Pancreas (tissue), 10 donors: Measurements from ENCODE around the gene TTC7B. TPM values are rescaled to one million over a fixed set of nuclear protein-coding genes. Genes with fewer than 3 reads are reported as not detected.

Experiments
- ATAC-seq, 4 donors: fragments of 200-7000 bp; cut with Tn5 transposase; one replicate each; pipeline versions ENCODE4 v1.8.0 to v1.9.1; 2020; ENCODE audit warnings: mild to moderate bottlenecking in 4 of 4, moderate library complexity in 4 of 4
- DNase-seq, 6 donors: peaks; one replicate each; pipeline ENCODE4 v3.0.0-alpha.2; 2020
- FAIRE-seq: peaks from 2 replicates; lab custom pipeline; 2012; peaks lifted over from hg19 to GRCh38; lab: Jason Lieb, UNC
- H3K27ac ChIP-seq, 4 donors: fragments of 200-600 bp; sonication (generic); 1 replicate in 3 of 4; 2 replicates in 1 of 4; pipeline versions ENCODE4 v1.5.0 to v1.8.0; 2020
- H3K27me3 ChIP-seq, 4 donors: fragments of 200-600 bp; one replicate each; pipeline ENCODE4 v1.8.0; 2021
- H3K36me3 ChIP-seq, 3 donors: fragments of 200-600 bp; sonication (generic) in 1 of 3; one replicate each; pipeline versions ENCODE4 v1.5.0 to v1.8.0; 2020 to 2021
- H3K4me1 ChIP-seq, 3 donors: fragments of 200-600 bp; one replicate each; pipeline ENCODE4 v1.8.0; 2021
- H3K4me3 ChIP-seq, 4 donors: fragments of 200-600 bp; sonication (generic) in 2 of 4; one replicate each; pipeline versions ENCODE4 v1.5.0 to v1.8.0; 2020 to 2021
- H3K9me3 ChIP-seq, 4 donors: fragments of 200-600 bp; one replicate each; pipeline ENCODE4 v1.8.0; 2021
- WGBS, 2 donors: extraction: QIAGEN DNeasy Blood & Tissue Kit; methylation state at CpG; one replicate each; pipeline ENCODE4 v1.1.7; 2013; 5-methylcytosine and 5-hydroxymethylcytosine counted together
- intact Hi-C, 3 donors: fragments of 100-400 bp; cut with DNase I; formaldehyde crosslinking; loops; one replicate each; pipeline versions ENCODE4 v1.11.1 to v1.14.2; 2022
- polyA plus RNA-seq, 2 donors: library from polyadenylated mRNA; stranded (reverse); fragments of 200-250 nt; gene quantifications; one replicate each; pipeline ENCODE4 v1.2.3, GENCODE V29; 2013
- total RNA-seq, 6 donors: library from RNA; stranded (reverse); fragmentation: NEBNext Ultra II Directional in 4 of 6; extraction: Animal tissue kit (Norgen Biotek cat#: 25700) in 4 of 6; gene quantifications; one replicate each; pipeline versions ENCODE4 v1.2.1 to v1.2.4, GENCODE V29; 2021 to 2023
- TF ChIP-seq, protein P1 (sequence below), 4 donors: fragments of 200-600 bp; sonication (generic) in 3 of 4; IDR thresholded peaks; one replicate each; pipeline versions ENCODE4 v1.5.0 to v1.8.0; 2021; ENCODE audit warnings: antibody characterized with exemption in 4 of 4
- donor health status: healthy with polysubstance abuse.
- donor health status: DM: no; HTN: no; CAD: no; lungs with moderate emphysema.
- donor health status: DM: no; HTN: no; CAD: no.
- donor health status: control.
- donor health status: control.
- donor health status: Bipolar disorder and iron deficiency.
- donor health status: DM: yes; HTN: yes; CAD: no.
- donor health status: DM: no; HTN: no; CAD: no.
- donor health status: DM: no; HTN: no; CAD: no.
- donor health status: DM: yes; HTN: yes; CAD: no.

Gene TTC7B
- total and polyA plus RNA-seq, 8 donors: 8.9 to 39.6 (median 29.6) TPM

DNA sequence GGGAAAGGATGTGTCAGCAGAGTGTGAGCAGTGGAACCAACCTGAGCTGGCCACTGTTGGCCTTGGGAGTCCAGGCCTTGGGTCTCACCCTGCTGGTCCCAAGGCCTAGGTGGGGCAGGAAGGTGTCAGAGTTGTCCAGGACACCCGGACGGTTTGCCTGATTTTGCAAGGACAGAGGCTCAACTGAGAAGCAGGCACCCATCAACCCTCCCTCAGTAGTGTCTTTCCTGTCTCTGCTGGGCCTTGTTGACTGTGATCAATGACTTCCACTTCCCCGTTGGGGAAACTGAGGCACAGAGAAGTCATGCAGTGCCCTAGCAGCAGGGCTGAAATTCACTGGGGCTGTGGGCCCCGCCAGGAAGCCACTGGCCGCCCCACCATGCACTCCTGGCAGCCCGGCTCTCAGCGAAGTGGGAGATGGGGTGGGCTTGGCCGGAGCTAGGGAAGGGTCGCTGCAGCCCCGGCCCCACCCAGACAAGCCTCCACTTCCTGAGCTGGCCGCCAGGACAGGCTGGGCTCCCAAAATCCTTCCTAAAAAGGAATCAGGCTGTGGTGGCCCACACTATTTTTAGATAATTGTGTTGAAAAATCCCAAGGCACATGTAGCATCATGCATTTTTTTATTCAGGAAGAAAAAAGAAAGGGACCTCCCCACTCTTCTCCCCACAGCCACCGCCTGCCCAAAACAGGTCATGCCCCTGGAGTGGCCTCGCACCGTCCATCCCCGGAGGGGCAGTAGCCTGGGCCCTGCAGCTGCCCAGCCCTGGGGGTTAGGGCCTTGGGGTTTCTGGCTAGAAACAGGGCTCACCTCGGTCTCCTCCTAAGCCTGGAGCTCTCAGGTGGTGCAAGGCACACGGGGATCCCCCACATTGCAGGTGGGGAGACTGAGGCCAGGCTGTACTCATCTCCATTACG lies 292.0 kb downstream of the TTC7B start:
- WGBS, 2 donors: 78 to 86% methylated on average over 18 of the region's 18 CpGs
- Histone ChIP-seq H3K36me3 (no peaks in the 10 kb centered on the region), H3K27ac (no peak overlapping the region), H3K4me1 (no peaks in the 10 kb centered on the region), H3K9me3 (no peaks in the 10 kb centered on the region), H3K27me3 (no peaks in the 10 kb centered on the region), H3K4me3 (no peak overlapping the region)
- FAIRE-seq (no peak), ATAC-seq (no peak), DNase-seq (peak in 1 of 6 donors; percentile 40)
- intact Hi-C loops: loop anchor here in 1 of 3 donors (10.0 kb wide), 1 partner anchor 119 kb away; no protein-coding TSS in a partner anchor
- TF ChIP-seq, protein P1, sequence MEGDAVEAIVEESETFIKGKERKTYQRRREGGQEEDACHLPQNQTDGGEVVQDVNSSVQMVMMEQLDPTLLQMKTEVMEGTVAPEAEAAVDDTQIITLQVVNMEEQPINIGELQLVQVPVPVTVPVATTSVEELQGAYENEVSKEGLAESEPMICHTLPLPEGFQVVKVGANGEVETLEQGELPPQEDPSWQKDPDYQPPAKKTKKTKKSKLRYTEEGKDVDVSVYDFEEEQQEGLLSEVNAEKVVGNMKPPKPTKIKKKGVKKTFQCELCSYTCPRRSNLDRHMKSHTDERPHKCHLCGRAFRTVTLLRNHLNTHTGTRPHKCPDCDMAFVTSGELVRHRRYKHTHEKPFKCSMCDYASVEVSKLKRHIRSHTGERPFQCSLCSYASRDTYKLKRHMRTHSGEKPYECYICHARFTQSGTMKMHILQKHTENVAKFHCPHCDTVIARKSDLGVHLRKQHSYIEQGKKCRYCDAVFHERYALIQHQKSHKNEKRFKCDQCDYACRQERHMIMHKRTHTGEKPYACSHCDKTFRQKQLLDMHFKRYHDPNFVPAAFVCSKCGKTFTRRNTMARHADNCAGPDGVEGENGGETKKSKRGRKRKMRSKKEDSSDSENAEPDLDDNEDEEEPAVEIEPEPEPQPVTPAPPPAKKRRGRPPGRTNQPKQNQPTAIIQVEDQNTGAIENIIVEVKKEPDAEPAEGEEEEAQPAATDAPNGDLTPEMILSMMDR (IDR thresholded peaks at IDR 0.05): no peak

DNA sequence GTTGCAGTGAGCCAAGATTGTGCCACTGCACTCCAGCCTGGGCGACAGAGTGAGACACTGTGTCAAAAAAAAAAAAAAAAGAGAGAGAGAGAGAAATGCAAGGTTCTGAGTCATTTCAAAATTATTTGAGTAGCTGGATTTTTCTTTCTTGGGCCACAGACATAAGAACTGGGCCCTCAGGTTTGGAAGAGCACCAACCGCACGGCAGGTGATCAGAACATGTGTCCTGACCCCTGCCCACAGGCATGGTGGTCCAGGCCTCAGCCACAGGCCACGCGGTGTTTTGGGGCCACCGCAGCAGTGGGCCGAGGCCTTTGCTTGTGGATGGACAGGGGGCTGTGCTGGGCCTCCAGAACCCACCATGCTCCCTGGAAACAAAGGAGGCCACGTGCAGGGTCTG lies 292.7 kb downstream of the TTC7B start:
- DNase-seq (no peak), FAIRE-seq (no peak), ATAC-seq (no peak)
- Histone ChIP-seq H3K27ac (no peak overlapping the region), H3K4me3 (no peak overlapping the region), H3K36me3 (no peaks in the 10 kb centered on the region), H3K9me3 (no peaks in the 10 kb centered on the region), H3K4me1 (no peaks in the 10 kb centered on the region), H3K27me3 (no peaks in the 10 kb centered on the region)
- intact Hi-C loops: loop anchor here in 1 of 3 donors (10.0 kb wide), 1 partner anchor 119 kb away; no protein-coding TSS in a partner anchor
- TF ChIP-seq, protein P1 (IDR thresholded peaks at IDR 0.05): no peak
- 81 to 95% methylated on average over 7 to 8 of the region's 8 CpGs for WGBS, 2 donors

DNA sequence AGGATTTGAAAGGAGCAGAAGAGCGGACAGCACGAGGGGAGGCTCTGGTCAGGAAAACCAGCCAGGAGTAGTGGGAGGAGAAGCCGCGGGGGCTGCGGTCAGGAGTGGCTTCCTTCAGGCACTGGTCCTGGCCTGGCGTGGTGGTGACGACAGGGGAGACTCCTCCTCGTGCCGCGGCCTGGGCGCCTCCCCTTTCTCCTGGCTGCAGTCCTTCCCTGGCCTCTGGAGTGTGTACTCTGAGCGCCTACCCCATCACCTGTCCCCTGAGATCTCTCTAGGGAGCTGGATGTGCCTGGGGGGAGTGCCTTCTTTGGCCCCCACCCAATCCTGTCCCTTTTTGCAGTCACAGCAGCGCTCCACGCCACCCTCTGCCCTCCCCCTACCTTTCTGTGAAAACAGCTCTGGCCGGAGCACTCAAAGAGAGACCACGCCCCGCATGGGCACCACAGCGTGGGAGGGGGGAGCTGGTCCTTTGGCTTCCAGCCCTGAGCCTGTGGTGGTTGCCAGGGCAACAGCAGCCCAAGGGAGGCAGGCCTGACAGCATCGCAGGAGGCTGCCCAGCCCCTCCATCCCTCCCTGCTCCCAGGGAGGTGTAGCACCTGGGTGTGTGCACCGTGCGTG lies 293.5 kb downstream of the TTC7B start:
- DNase-seq: peak in 2 of 6 donors; percentile 70 to 79
- peak; percentile 46 to 82 (median 64) for ATAC-seq
- intact Hi-C loops: loop anchor here in 1 of 3 donors (10.0 kb wide), 1 partner anchor 118 kb away; no protein-coding TSS in a partner anchor

DNA sequence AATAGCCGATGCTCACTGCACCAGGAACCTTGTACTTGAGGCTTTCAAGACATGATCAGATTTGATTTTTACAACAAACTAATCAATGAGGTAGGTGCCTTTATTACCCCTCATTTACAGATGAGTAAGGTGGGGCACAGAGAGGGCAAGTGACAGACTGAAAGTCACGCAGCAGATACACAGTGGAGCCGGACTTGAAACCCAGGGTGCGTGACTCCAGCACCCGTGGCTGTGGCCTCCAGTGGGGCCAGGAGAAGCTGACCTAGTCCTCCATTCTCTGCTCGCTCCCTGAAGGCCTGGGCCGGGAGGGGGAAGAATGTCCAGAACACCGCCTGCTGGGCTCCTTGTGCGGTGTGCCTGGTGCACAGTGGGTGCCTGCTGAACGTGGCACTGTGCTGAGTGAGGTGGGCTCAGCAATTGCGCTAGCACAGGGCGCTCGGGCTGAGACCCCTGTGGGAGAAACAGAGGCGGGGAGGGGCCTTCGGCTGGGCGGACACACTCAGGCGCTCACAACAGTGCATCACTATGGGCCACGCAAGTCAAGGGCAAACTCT lies 294.2 kb downstream of the TTC7B start:
- H3K4me1 ChIP-seq: no peaks in the 10 kb centered on the region
- TF ChIP-seq, protein P1 (IDR thresholded peaks at IDR 0.05): no peak
- ATAC-seq: no peak
- peak in 1 of 6 donors; percentile 58 for DNase-seq
- H3K9me3 ChIP-seq: no peaks in the 10 kb centered on the region
- H3K27me3 ChIP-seq: no peaks in the 10 kb centered on the region
- 78 to 87% methylated on average over 17 to 18 of the region's 18 CpGs for WGBS, 2 donors
- FAIRE-seq: no peak
- intact Hi-C loops: loop anchor here in 1 of 3 donors (10.0 kb wide), 1 partner anchor 117 kb away; no protein-coding TSS in a partner anchor
- no peaks in the 10 kb centered on the region for H3K36me3 ChIP-seq
- peak overlapping the region in 1 of 4 donors; percentile 31 for H3K27ac ChIP-seq
- no peak overlapping the region for H3K4me3 ChIP-seq

More for the DNA sequence above, 293.5 kb downstream of the TTC7B start:
- Histone ChIP-seq H3K9me3 (no peaks in the 10 kb centered on the region), H3K4me3 (no peak overlapping the region), H3K27me3 (no peaks in the 10 kb centered on the region), H3K36me3 (no peaks in the 10 kb centered on the region), H3K27ac (no peak overlapping the region), H3K4me1 (no peaks in the 10 kb centered on the region)
- TF ChIP-seq, protein P1 (IDR thresholded peaks at IDR 0.05): no peak
- 39 to 51% methylated on average over 21 of the region's 21 CpGs for WGBS, 2 donors
- FAIRE-seq: no peak
